HepG2 (cell line): ENCODE measurements around the gene DNAJB11. TPM values are rescaled to one million over a fixed set of nuclear protein-coding genes. Genes with fewer than 3 reads are reported as not detected.

Experiments
- ARID5B ChIP-seq: IDR thresholded peaks from 2 replicates; pipeline ENCODE4 v1.4.0; 2020; ENCODE audit warnings: mild to moderate bottlenecking, missing genetic modification reagents
- CBX2 ChIP-seq, 2 experiments: fragments of 200-600 bp in 1 of 2; sonication (generic); formaldehyde crosslinking in 1 of 2; IDR thresholded peaks; 2 replicates each; pipeline versions ENCODE4 v1.7.0 to v1.8.1; 2018 to 2022; ENCODE audit warnings: low read depth in 2 of 2, low read length in 1 of 2, mild to moderate bottlenecking in 1 of 2, missing genetic modification reagents in 1 of 2
- CC2D1A ChIP-seq: sonication (generic); formaldehyde crosslinking; IDR thresholded peaks from 2 replicates; pipeline ENCODE4 v1.8.1; 2023; ENCODE audit warnings: mild to moderate bottlenecking, missing genetic modification reagents
- ISX ChIP-seq: sonication (generic); formaldehyde crosslinking; conservative IDR thresholded peaks from 2 replicates; pipeline ENCODE4 v1.5.0; 2020; ENCODE audit warnings: missing genetic modification reagents
- PCBP2 ChIP-seq: fragments of 200-400 bp; formaldehyde crosslinking; optimal IDR thresholded peaks from 2 replicates; pipeline ENCODE3; 2018; ENCODE audit warnings: low read length, low read depth; ENCODE audit not compliant: poor library complexity, severe bottlenecking
- PRDM10 ChIP-seq: sonication (generic); formaldehyde crosslinking; IDR thresholded peaks from 2 replicates; pipeline ENCODE4 v1.4.0; 2020; ENCODE audit warnings: low read depth, missing genetic modification reagents
- PRPF4 ChIP-seq: fragments of 200-400 bp; formaldehyde crosslinking; IDR thresholded peaks from 2 replicates; pipeline ENCODE4 v1.6.1; 2016; ENCODE audit warnings: low read length, low read depth; ENCODE audit not compliant: poor library complexity, severe bottlenecking
- RFX1 ChIP-seq: fragments of 450-650 bp; IDR thresholded peaks from 2 replicates; pipeline ENCODE4 v1.6.1; 2017
- RFX3 ChIP-seq: IDR thresholded peaks from 2 replicates; pipeline ENCODE4 v1.6.1; 2016; ENCODE audit warnings: missing biosample characterization, missing genetic modification reagents
- SMARCE1 ChIP-seq: fragments of 450-650 bp; IDR thresholded peaks from 2 replicates; pipeline ENCODE4 v1.6.1; 2017; ENCODE audit warnings: borderline replicate concordance
- TCF12 ChIP-seq, 2 experiments: fragments of 450-650 bp in 1 of 2; sonication (generic) in 1 of 2; formaldehyde crosslinking in 1 of 2; IDR thresholded peaks; 2 replicates each; pipeline versions ENCODE4 v1.6.1 to v1.8.0; 2017 to 2022; ENCODE audit warnings: antibody characterized with exemption in 1 of 2, mild to moderate bottlenecking in 1 of 2, missing genetic modification reagents in 1 of 2, moderate library complexity in 1 of 2
- ZBTB20 ChIP-seq: sonication (generic); formaldehyde crosslinking; IDR thresholded peaks from 2 replicates; pipeline ENCODE4 v1.8.1; 2023; ENCODE audit warnings: missing genetic modification reagents, low read depth, mild to moderate bottlenecking, borderline replicate concordance
- ZNF33B ChIP-seq: sonication (generic); formaldehyde crosslinking; IDR thresholded peaks from 2 replicates; pipeline ENCODE4 v1.5.1; 2020; ENCODE audit warnings: mild to moderate bottlenecking, missing genetic modification reagents
- ZNF383 ChIP-seq: sonication (generic); formaldehyde crosslinking; IDR thresholded peaks from 2 replicates; pipeline ENCODE4 v1.4.0; 2020; ENCODE audit warnings: missing genetic modification reagents, mild to moderate bottlenecking, borderline replicate concordance
- ZNF576 ChIP-seq: sonication (generic); formaldehyde crosslinking; IDR thresholded peaks from 2 replicates; pipeline ENCODE4 v1.4.0; 2020; ENCODE audit warnings: mild to moderate bottlenecking, missing genetic modification reagents
- ZNF709 ChIP-seq: sonication (generic); formaldehyde crosslinking; IDR thresholded peaks from 2 replicates; pipeline ENCODE4 v1.5.0; 2020; ENCODE audit warnings: mild to moderate bottlenecking, missing genetic modification reagents
- ZNF777 ChIP-seq: sonication (generic); formaldehyde crosslinking; IDR thresholded peaks from 2 replicates; pipeline ENCODE4 v1.4.0; 2020; ENCODE audit warnings: missing genetic modification reagents
- polyA plus RNA-seq, 8 experiments: library from polyadenylated mRNA; depleted of rRNA in 3 of 8; stranded (reverse) in 7 of 8; unstranded in 1 of 8; fragments of >200 nt; fragmentation: Illumina TruSeq in 4 of 8; extraction: Trizol in 4 of 8; gene quantifications; 2 replicates each; pipeline versions ENCODE4 v1.2.1 to v1.2.3, GENCODE V29; 2011 to 2016; ENCODE audit warnings: low read depth in 4 of 8, missing spikeins in 1 of 8, mixed read lengths in 1 of 8; ENCODE audit not compliant: insufficient read depth in 1 of 8
- total RNA-seq, 5 experiments: library from RNA; depleted of rRNA; stranded (reverse); fragments of >200 nt; fragmentation: Illumina TruSeq; extraction: Trizol; gene quantifications; 2 replicates each; pipeline ENCODE4 v1.2.3, GENCODE V29; 2016; ENCODE audit warnings: low read depth in 1 of 5
- TF ChIP-seq, protein P1 (sequence below): sonication (generic); formaldehyde crosslinking; IDR thresholded peaks from 2 replicates; pipeline ENCODE4 v1.5.1; 2020; ENCODE audit warnings: missing genetic modification reagents, mild to moderate bottlenecking, borderline replicate concordance

DNAJB11 gene
- total and polyA plus RNA-seq, 2 of the 13 experiments (the other 11 are each of a cell fraction or from before 2014, with no cell fraction given), result 41.0 to 132 TPM

DNA sequence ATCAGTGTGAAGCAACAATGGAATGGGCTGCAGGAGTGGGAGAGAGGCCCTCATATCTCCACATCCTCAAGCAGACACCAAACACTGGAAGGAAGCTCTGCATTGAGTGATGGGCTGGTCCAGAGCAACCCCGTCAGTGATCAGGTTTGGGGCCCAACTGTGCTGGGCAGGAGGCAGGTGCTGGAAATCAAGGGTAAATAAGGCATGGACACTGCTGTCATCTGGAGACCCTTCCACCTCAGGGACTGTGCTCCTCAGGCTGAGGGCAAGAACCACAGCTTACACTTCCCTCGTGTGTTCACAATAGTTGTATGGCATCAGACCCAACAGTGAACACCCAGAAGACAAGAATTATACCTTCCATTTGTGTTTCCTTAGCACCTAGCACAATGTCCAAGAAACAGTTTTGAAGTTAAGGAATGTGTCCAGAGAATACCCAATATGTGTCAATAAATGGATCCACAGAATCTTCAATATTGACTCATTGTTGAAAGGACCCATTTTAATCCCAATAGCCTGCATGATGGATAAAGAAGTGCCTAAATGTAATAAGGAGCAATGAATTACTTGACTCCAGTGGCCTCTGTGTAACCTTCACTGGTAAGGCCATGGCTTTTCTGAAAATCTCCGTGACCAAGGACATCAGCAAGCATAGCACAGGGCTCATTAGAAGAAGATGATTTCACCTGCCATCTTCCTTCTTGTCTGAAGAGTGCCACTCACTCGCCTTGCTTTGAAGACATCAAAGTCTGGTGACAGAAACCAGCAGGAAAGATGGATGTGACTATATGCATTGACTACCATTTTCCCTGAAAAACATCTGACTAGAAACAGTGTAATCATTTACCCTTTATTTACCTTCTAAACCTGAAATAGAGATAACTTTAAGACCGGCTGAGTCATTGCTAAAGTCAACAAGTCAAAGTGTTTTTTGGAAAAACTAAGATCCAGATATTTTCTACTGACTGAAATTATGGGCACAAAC is 35.3 kb downstream of the DNAJB11 start (continued):
- TF ChIP-seq ZNF777 (CRISPR knock-in tag) (no peak), CC2D1A (CRISPR knock-in tag) (no peak), ZNF709 (CRISPR knock-in tag) (no peak), RFX3 (CRISPR knock-in tag) (no peak), PRPF4 (no peak), CBX2 (IDR thresholded peaks at IDR 0.05; ENCODE audit: low read depth, low read length) (no peak), CBX2 (CRISPR knock-in tag; IDR thresholded peaks at IDR 0.05; ENCODE audit: low read depth) (no peak), ZBTB20 (CRISPR knock-in tag) (0 out of 2 replicates have a peak, but pooled peaks have one; percentile 52), RFX1 (no peak), TCF12 (IDR thresholded peaks at IDR 0.05) (no peak), TCF12 (CRISPR knock-in tag; IDR thresholded peaks at IDR 0.05) (peak; percentile 51; the same call in 1 of the 2 replicates), SMARCE1 (no peak), ZNF383 (no peak), ZNF33B (CRISPR knock-in tag) (no peak), ARID5B (peak; percentile 96), ISX (CRISPR knock-in tag) (no peak), PCBP2 (no peak), PRDM10 (CRISPR knock-in tag) (0 out of 2 replicates have a peak, but pooled peaks have one; percentile 39), ZNF576 (CRISPR knock-in tag) (no peak)
- TF ChIP-seq, protein P1, sequence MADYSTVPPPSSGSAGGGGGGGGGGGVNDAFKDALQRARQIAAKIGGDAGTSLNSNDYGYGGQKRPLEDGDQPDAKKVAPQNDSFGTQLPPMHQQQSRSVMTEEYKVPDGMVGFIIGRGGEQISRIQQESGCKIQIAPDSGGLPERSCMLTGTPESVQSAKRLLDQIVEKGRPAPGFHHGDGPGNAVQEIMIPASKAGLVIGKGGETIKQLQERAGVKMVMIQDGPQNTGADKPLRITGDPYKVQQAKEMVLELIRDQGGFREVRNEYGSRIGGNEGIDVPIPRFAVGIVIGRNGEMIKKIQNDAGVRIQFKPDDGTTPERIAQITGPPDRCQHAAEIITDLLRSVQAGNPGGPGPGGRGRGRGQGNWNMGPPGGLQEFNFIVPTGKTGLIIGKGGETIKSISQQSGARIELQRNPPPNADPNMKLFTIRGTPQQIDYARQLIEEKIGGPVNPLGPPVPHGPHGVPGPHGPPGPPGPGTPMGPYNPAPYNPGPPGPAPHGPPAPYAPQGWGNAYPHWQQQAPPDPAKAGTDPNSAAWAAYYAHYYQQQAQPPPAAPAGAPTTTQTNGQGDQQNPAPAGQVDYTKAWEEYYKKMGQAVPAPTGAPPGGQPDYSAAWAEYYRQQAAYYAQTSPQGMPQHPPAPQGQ (CRISPR knock-in tag), result no peak
